ENCODE results near the gene KRTAP10-3.

The KRTAP10-3 gene

DNA sequence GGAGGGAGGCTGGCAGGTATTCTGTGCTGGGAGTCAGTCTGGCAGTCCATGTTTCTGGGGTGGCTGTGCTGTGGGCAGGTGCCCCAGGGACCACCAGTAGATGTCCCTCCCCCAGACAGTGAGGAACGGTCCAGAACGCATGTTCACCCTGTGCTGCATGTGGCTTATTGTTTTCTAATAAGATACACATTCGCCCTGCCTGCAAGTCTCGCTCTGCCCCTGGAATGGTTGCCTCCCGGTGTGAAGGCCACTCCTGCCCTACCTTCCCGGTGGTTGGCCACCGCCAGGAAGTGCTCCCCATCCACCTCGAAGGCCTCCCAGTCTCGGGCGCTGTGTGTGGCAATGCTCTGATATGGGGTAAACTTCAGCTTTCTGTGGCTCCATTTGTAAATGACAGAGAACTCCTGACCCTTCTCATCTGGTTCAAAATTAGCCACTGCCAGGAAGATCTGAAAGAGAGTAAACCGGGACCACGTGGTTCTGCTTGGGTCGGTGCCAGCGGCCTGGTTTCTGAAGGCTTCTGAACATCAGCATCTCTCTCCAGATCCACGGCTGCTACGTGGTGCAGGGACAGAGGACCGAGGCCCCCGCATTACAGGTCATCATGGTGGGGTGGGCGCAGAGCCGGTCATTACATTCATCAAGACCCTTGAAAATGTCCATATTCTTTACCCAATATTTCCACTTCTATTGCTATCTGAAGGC lies 33.1 kb downstream of the KRTAP10-3 start:
- TF ChIP-seq ZFX (IDR thresholded peaks at IDR 0.05; ENCODE audit: borderline replicate concordance): no peak
- TF ChIP-seq, protein P1, sequence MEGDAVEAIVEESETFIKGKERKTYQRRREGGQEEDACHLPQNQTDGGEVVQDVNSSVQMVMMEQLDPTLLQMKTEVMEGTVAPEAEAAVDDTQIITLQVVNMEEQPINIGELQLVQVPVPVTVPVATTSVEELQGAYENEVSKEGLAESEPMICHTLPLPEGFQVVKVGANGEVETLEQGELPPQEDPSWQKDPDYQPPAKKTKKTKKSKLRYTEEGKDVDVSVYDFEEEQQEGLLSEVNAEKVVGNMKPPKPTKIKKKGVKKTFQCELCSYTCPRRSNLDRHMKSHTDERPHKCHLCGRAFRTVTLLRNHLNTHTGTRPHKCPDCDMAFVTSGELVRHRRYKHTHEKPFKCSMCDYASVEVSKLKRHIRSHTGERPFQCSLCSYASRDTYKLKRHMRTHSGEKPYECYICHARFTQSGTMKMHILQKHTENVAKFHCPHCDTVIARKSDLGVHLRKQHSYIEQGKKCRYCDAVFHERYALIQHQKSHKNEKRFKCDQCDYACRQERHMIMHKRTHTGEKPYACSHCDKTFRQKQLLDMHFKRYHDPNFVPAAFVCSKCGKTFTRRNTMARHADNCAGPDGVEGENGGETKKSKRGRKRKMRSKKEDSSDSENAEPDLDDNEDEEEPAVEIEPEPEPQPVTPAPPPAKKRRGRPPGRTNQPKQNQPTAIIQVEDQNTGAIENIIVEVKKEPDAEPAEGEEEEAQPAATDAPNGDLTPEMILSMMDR (IDR thresholded peaks at IDR 0.05): no peak
- H3K27ac ChIP-seq: no peak overlapping the region

DNA sequence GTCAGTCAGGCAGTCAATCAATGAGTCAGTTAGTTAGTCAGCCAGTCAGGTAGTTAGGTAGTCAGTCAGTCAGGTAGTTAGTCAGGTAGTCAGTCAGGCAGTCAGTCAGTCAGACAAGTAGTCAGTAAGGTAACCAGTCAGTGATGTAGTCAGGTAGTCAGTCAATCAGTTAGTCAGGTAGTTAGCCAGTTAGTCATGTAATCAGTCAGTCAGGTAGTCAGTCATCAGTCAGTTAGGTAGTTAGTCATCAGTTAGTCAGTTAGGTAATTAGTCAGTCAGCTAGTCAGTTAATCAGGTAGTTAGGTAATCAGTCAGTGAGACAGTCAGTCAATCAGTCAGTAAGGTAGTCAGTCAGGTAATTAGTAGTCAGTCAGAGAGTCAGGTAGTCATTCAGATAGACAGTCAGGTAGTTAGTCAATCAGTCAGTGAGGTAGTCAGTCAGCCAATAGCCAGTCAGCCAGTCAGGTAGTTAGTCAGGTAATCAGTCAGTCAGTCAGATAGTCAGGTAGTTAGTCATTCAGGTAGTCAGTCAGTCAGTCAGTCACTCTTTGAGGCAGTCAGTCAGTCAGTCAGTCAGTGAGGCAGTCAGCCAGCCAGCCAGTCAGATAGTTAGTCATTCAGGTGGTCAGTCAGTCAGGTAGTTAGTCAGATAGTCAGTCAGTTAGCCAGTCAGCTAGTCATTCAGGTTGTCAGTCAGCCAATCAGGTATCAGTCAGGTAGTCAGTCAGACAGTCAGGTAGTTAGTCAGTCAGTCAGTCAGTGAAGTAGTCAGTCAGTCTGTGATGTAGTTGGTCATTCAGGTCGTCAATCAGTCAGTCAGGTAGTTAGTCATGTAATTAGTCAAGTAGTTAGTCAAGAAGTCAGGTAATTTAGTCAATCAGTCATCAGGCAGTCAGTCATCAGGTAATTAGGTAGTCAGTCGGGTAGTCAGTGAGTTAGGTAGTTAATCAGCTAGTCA lies 33.9 kb downstream of the KRTAP10-3 start:
- H3K27ac ChIP-seq: no peak overlapping the region
- TF ChIP-seq, protein P1 (IDR thresholded peaks at IDR 0.05): no peak
- TF ChIP-seq ZFX (IDR thresholded peaks at IDR 0.05; ENCODE audit: borderline replicate concordance): no peak

- no peak overlapping the region for H3K27ac ChIP-seq
- no peak for TF ChIP-seq ZFX (IDR thresholded peaks at IDR 0.05; ENCODE audit: borderline replicate concordance)
- TF ChIP-seq, protein P1 (IDR thresholded peaks at IDR 0.05): no peak
Measured at GRCh38 chr21:44523567-44524413, 34.8 kb downstream of the KRTAP10-3 start.

DNA sequence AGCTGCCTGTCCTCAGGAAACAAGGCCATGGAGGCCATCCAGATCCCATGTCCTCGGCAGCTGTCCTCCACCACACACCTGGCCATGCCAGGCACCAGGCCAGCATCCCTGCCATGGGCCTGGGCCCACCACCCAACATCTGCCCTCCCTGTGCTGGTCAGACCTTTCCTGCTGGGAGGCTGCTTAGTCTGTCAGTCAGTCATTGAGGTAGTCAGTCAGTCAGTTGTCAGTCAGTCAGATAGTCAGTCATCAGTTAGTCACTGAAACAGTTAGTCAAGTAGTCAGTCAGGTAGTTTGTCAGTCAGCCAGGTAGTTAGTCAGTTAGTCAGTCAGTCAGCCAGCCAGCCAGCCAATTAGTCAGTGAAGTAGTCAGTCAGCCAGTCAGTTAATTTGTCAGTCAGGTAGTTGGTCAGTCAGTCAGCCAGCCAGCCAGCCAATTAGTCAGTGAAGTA lies 35.8 kb downstream of the KRTAP10-3 start:
- H3K27ac ChIP-seq: no peak overlapping the region
- TF ChIP-seq, protein P1 (IDR thresholded peaks at IDR 0.05): no peak
- TF ChIP-seq ZFX (IDR thresholded peaks at IDR 0.05; ENCODE audit: borderline replicate concordance): no peak

GRCh38 chr21:44521928-44522752 lies 36.5 kb downstream of the KRTAP10-3 start:
- H3K27ac ChIP-seq: no peak overlapping the region

More at GRCh38 chr21:44521928-44522752, 36.5 kb downstream of the KRTAP10-3 start:
- TF ChIP-seq, protein P1 (IDR thresholded peaks at IDR 0.05): no peak
- no peak for TF ChIP-seq ZFX (IDR thresholded peaks at IDR 0.05; ENCODE audit: borderline replicate concordance)
